K562 (cell line): ENCODE measurements around the gene SPNS2. TPM values are rescaled to one million over a fixed set of nuclear protein-coding genes. Genes with fewer than 3 reads are reported as not detected.

ENCODE experiments used
- ATAC-seq: fragments of 200-7000 bp; cut with Tn5 transposase; 3 replicates; pipeline ENCODE4 v1.9.1; 2020; ENCODE audit warnings: moderate library complexity
- BruUV-seq: library from RNA; stranded (reverse); fragments of 400-500 nt; replicated peaks from 2 replicates; lab custom pipeline; 2021; lab: Mats Ljungman, UMichigan
- CTCF ChIA-PET: fragments of 300-600 bp; formaldehyde crosslinking; extraction: SDS; loops from one replicate; lab custom pipeline; 2021; ENCODE audit warnings: low intra/inter-chr PET ratio; lab: Yijun Ruan, JAX
- POLR2A ChIA-PET: fragments of 300-600, 350-650 bp; sonication (Branson Sonifier 250); formaldehyde crosslinking; extraction: SDS; loops from one replicate; lab custom pipeline; 2021; ENCODE audit warnings: antibody characterized with exemption, inconsistent platforms; lab: Yijun Ruan, JAX
- DNase-seq, 4 experiments: peaks; one replicate each; pipeline versions ENCODE4 v3.0.0 to v3.0.0-alpha.2; 2011 to 2018; ENCODE audit warnings: low spot score in 3 of 4, mixed read lengths in 3 of 4; ENCODE audit errors: extremely low read depth in 1 of 4
- FAIRE-seq: peaks from 2 replicates; lab custom pipeline; 2011; peaks lifted over from hg19 to GRCh38; lab: Jason Lieb, UNC
- H2AFZ ChIP-seq: 2 replicates; pipeline ENCODE4 v1.6.0; 2011; ENCODE audit warnings: low read depth, low read length, control low read depth, inconsistent platforms
- H3K27ac ChIP-seq: fragments of 200-600 bp; 3 replicates; pipeline ENCODE4 v1.8.0; 2011; ENCODE audit warnings: low read depth, mild to moderate bottlenecking, control low read depth, inconsistent platforms, low read length, moderate library complexity, mixed read lengths; ENCODE audit errors: extremely low read depth
- H3K27me3 ChIP-seq, 2 experiments: fragments of 300-600 bp in 1 of 2; 2 replicates in 1 of 2; 3 replicates in 1 of 2; pipeline versions ENCODE4 v1.6.0 to v1.8.0; 2011; ENCODE audit warnings: inconsistent platforms in 2 of 2, low read length in 2 of 2, mild to moderate bottlenecking in 1 of 2, mixed read lengths in 1 of 2, moderate library complexity in 1 of 2; ENCODE audit not compliant: control insufficient read depth in 2 of 2, insufficient read depth in 2 of 2
- H3K36me3 ChIP-seq: fragments of 300-600 bp; 3 replicates; pipeline ENCODE4 v1.8.0; 2011; ENCODE audit warnings: mild to moderate bottlenecking, low read length, inconsistent platforms; ENCODE audit not compliant: control insufficient read depth, insufficient read depth
- H3K4me1 ChIP-seq, 2 experiments: fragments of 200-600 bp in 1 of 2; replicated peaks in 1 of 2; 2 replicates in 1 of 2; 3 replicates in 1 of 2; pipeline versions ENCODE4 v1.5.1 to v1.8.0; 2011; ENCODE audit warnings: inconsistent platforms in 2 of 2, low read length in 2 of 2, mild to moderate bottlenecking in 1 of 2, mixed read lengths in 1 of 2, moderate library complexity in 1 of 2; ENCODE audit not compliant: control insufficient read depth in 2 of 2, insufficient read depth in 2 of 2
- H3K4me2 ChIP-seq: 2 replicates; pipeline ENCODE4 v1.6.1; 2011; ENCODE audit warnings: low read length, control low read depth, inconsistent platforms, mixed read lengths; ENCODE audit not compliant: insufficient read depth
- H3K4me3 ChIP-seq: fragments of 200-600 bp; sonication (generic), shearing (Covaris generic); 2 replicates; pipeline ENCODE4 v1.5.1; 2016; ENCODE audit warnings: control low read depth, inconsistent platforms
- H3K79me2 ChIP-seq: fragments of 200-600 bp; 3 replicates; pipeline ENCODE4 v1.8.0; 2011; ENCODE audit warnings: low read length, inconsistent platforms; ENCODE audit not compliant: control insufficient read depth, insufficient read depth
- H3K9ac ChIP-seq, 2 experiments: 2 replicates each; pipeline versions ENCODE4 v1.6.0 to v1.6.1; 2011; ENCODE audit warnings: low read depth in 2 of 2, low read length in 2 of 2, control low read depth in 1 of 2, inconsistent platforms in 1 of 2, mild to moderate bottlenecking in 1 of 2, mixed read lengths in 1 of 2; ENCODE audit not compliant: insufficient read depth in 1 of 2
- H3K9me1 ChIP-seq: one replicate; pipeline ENCODE4 v1.6.0; 2011; ENCODE audit warnings: inconsistent platforms, mild to moderate bottlenecking, low read length, moderate library complexity; ENCODE audit not compliant: control insufficient read depth, insufficient read depth
- H3K9me3 ChIP-seq: replicated peaks from 2 replicates; pipeline ENCODE4 v1.5.1; 2011; ENCODE audit warnings: low read depth, low read length, inconsistent platforms; ENCODE audit not compliant: control insufficient read depth, insufficient read depth
- H4K20me1 ChIP-seq: replicated peaks from 2 replicates; pipeline ENCODE4 v1.6.1; 2011; ENCODE audit warnings: low read length, inconsistent platforms, mixed read lengths; ENCODE audit not compliant: control insufficient read depth, insufficient read depth
- ARHGAP35 ChIP-seq: fragments of 450-650 bp; IDR thresholded peaks from 2 replicates; pipeline ENCODE4 v1.6.1; 2018; ENCODE audit not compliant: partially characterized antibody
- ARID2 ChIP-seq: fragments of 450-650 bp; IDR thresholded peaks from 2 replicates; pipeline ENCODE4 v1.6.1; 2017; ENCODE audit warnings: antibody characterized with exemption, mild to moderate bottlenecking
- FOXA3 ChIP-seq, 2 experiments: fragments of 450-650 bp in 1 of 2; sonication (generic) in 1 of 2; formaldehyde crosslinking; IDR thresholded peaks in 1 of 2; conservative IDR thresholded peaks in 1 of 2; 2 replicates each; pipeline versions ENCODE4 v1.4.0 to v1.8.0; 2020 to 2022; ENCODE audit warnings: mild to moderate bottlenecking in 2 of 2, missing genetic modification reagents in 1 of 2
- GATAD2A ChIP-seq: fragments of 450-650 bp; IDR thresholded peaks from 2 replicates; pipeline ENCODE4 v1.6.1; 2017
- GATAD2B ChIP-seq: fragments of 450-650 bp; IDR thresholded peaks from 2 replicates; pipeline ENCODE4 v1.6.1; 2017; ENCODE audit warnings: mild to moderate bottlenecking, borderline replicate concordance
- HNRNPH1 ChIP-seq: fragments of 200-400 bp; formaldehyde crosslinking; optimal IDR thresholded peaks from 2 replicates; pipeline ENCODE3; 2017; ENCODE audit warnings: low read depth, mild to moderate bottlenecking, low read length, moderate library complexity
- MAFK ChIP-seq: IDR thresholded peaks from 2 replicates; pipeline ENCODE4 v1.6.1; 2011; ENCODE audit warnings: low read length, improper control_type of control experiment
- NFYB ChIP-seq: IDR thresholded peaks from 2 replicates; pipeline ENCODE4 v1.6.1; 2011; ENCODE audit warnings: mild to moderate bottlenecking, moderate library complexity; ENCODE audit not compliant: insufficient read length; ENCODE audit errors: extremely low read depth
- RAD21 ChIP-seq, 2 experiments: fragments of 250-450 bp in 1 of 2; fragments of 450-650 bp in 1 of 2; sonication (Bioruptor Pico) in 1 of 2; formaldehyde crosslinking in 1 of 2; IDR thresholded peaks in 1 of 2; conservative IDR thresholded peaks in 1 of 2; 2 replicates each; pipeline versions ENCODE4 v1.4.0 to v1.8.0; 2020 to 2022; ENCODE audit warnings: mild to moderate bottlenecking in 2 of 2, moderate library complexity in 1 of 2
- SETDB1 ChIP-seq: IDR thresholded peaks from one replicate; pipeline ENCODE4 v1.6.1; 2012; ENCODE audit warnings: low read length, control low read depth, inconsistent platforms
- THRAP3 ChIP-seq: fragments of 450-650 bp; IDR thresholded peaks from 2 replicates; pipeline ENCODE4 v1.6.1; 2016; ENCODE audit warnings: mild to moderate bottlenecking, inconsistent platforms, borderline replicate concordance
- WGBS: fragments of 100-300 bp; shearing (Covaris generic); methylation state at CpG from one replicate; pipeline ENCODE4 v1.1.6; 2016; ENCODE audit warnings: low coverage, mixed read lengths; ENCODE audit not compliant: insufficient coverage; ENCODE audit errors: missing lambda C conversion rate; 5-methylcytosine and 5-hydroxymethylcytosine counted together
- in situ Hi-C: fragments of 300-500 bp; cut with MboI; formaldehyde crosslinking; loops from 4 replicates; pipeline ENCODE4 v1.15.0; 2018; ENCODE audit warnings: inconsistent platforms, mixed read lengths
- intact Hi-C: fragments of 100-400 bp; cut with micrococcal nuclease; formaldehyde crosslinking; loops from 2 replicates; pipeline ENCODE4 v1.14.2; 2022
- polyA plus RNA-seq, 8 experiments: library from polyadenylated mRNA; depleted of rRNA in 4 of 8; stranded (reverse) in 5 of 8; unstranded in 3 of 8; fragments of >200 nt; fragmentation: Nextera tagmentation in 2 of 8; fragmentation: Illumina TruSeq in 1 of 8; extraction: Ambion mirVana in 2 of 8; extraction: Trizol in 1 of 8; gene quantifications; 2 replicates each; pipeline versions ENCODE4 v1.2.1 to v1.2.3, GENCODE V29; 2011 to 2014; ENCODE audit warnings: inconsistent platforms in 1 of 8, missing spikeins in 1 of 8
- total RNA-seq, 7 experiments: library from RNA; depleted of rRNA in 6 of 7; stranded (reverse); fragments of >200 nt in 6 of 7; fragmentation: Illumina TruSeq in 2 of 7; extraction: Trizol in 2 of 7; gene quantifications; 2 replicates each; pipeline versions ENCODE4 v1.2.1 to v1.2.3, GENCODE V29; 2011 to 2021; ENCODE audit warnings: low replicate concordance in 1 of 7
- TF ChIP-seq, protein P1 (sequence below): fragments of 450-650 bp; conservative IDR thresholded peaks from 2 replicates; pipeline ENCODE4 v1.6.1; 2016; ENCODE audit warnings: missing genetic modification characterization, low read depth, mild to moderate bottlenecking, control low read depth, missing compliant biosample characterization

SPNS2 gene
- total and polyA plus RNA-seq, 9 of the 15 experiments (the other 6 are each of a cell fraction or from before 2014, with no cell fraction given), result 0.06 TPM; not detected in 8

DNA sequence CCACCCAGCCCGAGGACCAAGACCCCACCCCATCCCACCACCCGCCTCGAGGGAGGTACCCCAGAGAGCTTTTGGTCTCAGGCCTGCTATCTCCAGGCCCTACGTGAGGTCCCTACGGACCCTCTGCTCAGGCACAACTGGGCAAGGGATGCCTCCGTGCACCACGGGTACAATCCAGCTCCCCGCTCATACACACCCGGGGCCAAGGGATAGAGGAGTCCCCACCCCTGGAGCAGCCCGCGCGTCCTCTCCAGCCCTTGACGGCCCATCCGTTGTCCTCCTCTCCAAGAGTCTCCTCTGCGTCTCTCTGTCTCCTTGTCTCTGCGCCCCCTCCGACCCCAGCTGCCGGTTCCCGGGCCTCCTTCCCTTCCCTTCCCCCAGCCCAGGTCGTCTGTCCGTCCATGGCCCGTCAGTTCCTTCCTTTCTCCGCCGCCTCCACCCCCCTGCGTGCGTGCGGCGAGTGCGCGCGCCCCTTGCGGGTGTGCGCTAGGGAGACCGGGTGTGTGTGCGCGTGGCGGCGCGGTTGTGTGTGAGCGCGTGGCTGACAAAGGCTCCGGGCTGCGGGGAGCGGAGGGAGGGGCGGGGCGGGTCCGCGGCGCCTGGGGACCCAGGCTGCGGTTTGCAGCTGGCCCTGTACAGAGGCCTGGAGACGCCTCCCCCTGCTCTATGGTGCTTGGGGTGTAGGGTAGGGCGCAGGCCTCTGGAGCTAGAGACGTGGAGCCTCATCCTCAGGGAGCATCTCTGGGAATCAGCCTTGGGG lies 930 bp downstream of the SPNS2 start (continued):
- TF ChIP-seq, protein P1, sequence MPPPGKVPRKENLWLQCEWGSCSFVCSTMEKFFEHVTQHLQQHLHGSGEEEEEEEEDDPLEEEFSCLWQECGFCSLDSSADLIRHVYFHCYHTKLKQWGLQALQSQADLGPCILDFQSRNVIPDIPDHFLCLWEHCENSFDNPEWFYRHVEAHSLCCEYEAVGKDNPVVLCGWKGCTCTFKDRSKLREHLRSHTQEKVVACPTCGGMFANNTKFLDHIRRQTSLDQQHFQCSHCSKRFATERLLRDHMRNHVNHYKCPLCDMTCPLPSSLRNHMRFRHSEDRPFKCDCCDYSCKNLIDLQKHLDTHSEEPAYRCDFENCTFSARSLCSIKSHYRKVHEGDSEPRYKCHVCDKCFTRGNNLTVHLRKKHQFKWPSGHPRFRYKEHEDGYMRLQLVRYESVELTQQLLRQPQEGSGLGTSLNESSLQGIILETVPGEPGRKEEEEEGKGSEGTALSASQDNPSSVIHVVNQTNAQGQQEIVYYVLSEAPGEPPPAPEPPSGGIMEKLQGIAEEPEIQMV (tag), result no peak
- TF ChIP-seq SETDB1, result no peak
- no peak for TF ChIP-seq ARID2

DNA sequence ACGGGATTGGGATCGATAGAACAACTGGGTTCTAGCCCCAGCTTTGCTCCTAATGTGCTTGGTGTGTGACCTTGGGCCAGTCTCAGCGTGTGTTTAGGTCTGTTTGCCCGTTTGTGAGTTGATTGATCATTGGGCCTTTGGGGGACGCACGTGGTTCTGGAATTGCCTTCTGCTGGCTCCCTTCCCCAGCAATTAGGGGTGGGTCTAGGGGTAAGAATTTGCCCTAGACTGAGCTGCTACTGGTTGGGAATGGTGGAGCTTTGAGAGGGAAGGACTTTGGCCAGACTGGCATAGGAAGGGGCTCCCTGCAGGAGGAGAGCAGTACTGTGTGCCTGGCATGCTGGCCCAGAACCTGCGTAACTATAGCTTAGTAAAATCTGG lies 1.5 kb downstream of the SPNS2 start:
- no peak overlapping the region for H3K4me2 ChIP-seq
- POLR2A ChIA-PET, result interaction anchor here (0.6 kb wide), 1 partner anchor 8 kb away, joined by 4 read pairs; no protein-coding TSS in a partner anchor

More for the DNA sequence above, 1.5 kb downstream of the SPNS2 start:
- 9% methylated on average over 7 of the region's 7 CpGs for WGBS
- ATAC-seq, result no peak
- no peaks in the 10 kb centered on the region for H3K9me1 ChIP-seq
- intact Hi-C loops (no loop called here), in situ Hi-C loops (no loop called here)
- peaks cover 7% of the 10 kb centered on the region; the same call in 1 of the 2 replicates for H4K20me1 ChIP-seq
- no TSS peak for BruUV-seq
- peaks cover 0 to 18% of the 10 kb centered on the region in 2 experiments; a peak in 2 of 5 replicates for H3K4me1 ChIP-seq
- H3K27me3 ChIP-seq, result peaks cover 0 to 71% of the 10 kb centered on the region in 2 experiments; a peak in 3 of 5 replicates
- H3K36me3 ChIP-seq, result no peaks in the 10 kb centered on the region
- H3K9me3 ChIP-seq, result no peaks in the 10 kb centered on the region
- CTCF ChIA-PET, result no interaction called here
- no peak overlapping the region for H3K27ac ChIP-seq
- TF ChIP-seq MAFK (no peak), ARHGAP35 (no peak), NFYB (no peak), FOXA3 (CRISPR knock-in tag; conservative IDR thresholded peaks at IDR 0.05 in 1 of 2, IDR thresholded peaks at IDR 0.05 in 1 of 2) (no peak), HNRNPH1 (no peak), RAD21 (CRISPR knock-in tag; conservative IDR thresholded peaks at IDR 0.05 in 1 of 2, IDR thresholded peaks at IDR 0.05 in 1 of 2) (no peak), GATAD2A (no peak), GATAD2B (no peak), THRAP3 (no peak)
- no peak overlapping the region for H2AFZ ChIP-seq
- no peak for DNase-seq
- no peaks in the 10 kb centered on the region for H3K79me2 ChIP-seq
- H3K9ac ChIP-seq, result no peak overlapping the region
- FAIRE-seq, result no peak
- no peak overlapping the region for H3K4me3 ChIP-seq
